Panc1 (cell line): Measurements from ENCODE around the gene TSR3. TPM values are rescaled to one million over a fixed set of nuclear protein-coding genes. Genes with fewer than 3 reads are reported as not detected.

ENCODE experiments used
- ATAC-seq: fragments of 200-7000 bp; cut with Tn5 transposase; 2 replicates; pipeline ENCODE4 v1.9.1; 2020; ENCODE audit warnings: mild to moderate bottlenecking, moderate library complexity
- BruUV-seq: library from RNA; stranded (reverse); fragments of 400-500 nt; replicated peaks from 2 replicates; lab custom pipeline; 2021; lab: Mats Ljungman, UMichigan
- CTCF ChIA-PET: fragments of 300-600 bp; sonication (Branson Sonifier 250); formaldehyde crosslinking; loops from one replicate; lab custom pipeline; 2022; ENCODE audit warnings: antibody characterized with exemption; lab: Charles Lee
- POLR2A ChIA-PET: fragments of 300-600 bp; sonication (Branson Sonifier 250); formaldehyde crosslinking; loops from one replicate; lab custom pipeline; 2022; ENCODE audit warnings: antibody characterized with exemption; lab: Charles Lee
- DNase-seq: peaks from one replicate; pipeline ENCODE4 v3.0.0-alpha.2; 2010; ENCODE audit warnings: low read depth, low spot score
- H3K27ac ChIP-seq: 2 replicates; pipeline ENCODE4 v1.5.1; 2011; ENCODE audit warnings: mild to moderate bottlenecking, low read length, inconsistent platforms
- H3K27me3 ChIP-seq: fragments of 200-500 bp; sonication (Bioruptor generic); 2 replicates; pipeline ENCODE4 v1.6.0; 2014; ENCODE audit warnings: low read length, inconsistent platforms; ENCODE audit not compliant: control insufficient read depth, insufficient read depth
- H3K36me3 ChIP-seq: fragments of 200-500 bp; sonication (Bioruptor generic); 2 replicates; pipeline ENCODE4 v1.5.1; 2014; ENCODE audit warnings: inconsistent platforms, mild to moderate bottlenecking, low read length, moderate library complexity; ENCODE audit not compliant: control insufficient read depth, insufficient read depth
- H3K4me1 ChIP-seq: 2 replicates; pipeline ENCODE4 v1.5.1; 2011; ENCODE audit warnings: inconsistent platforms, mild to moderate bottlenecking, low read length, moderate library complexity; ENCODE audit not compliant: control insufficient read depth, insufficient read depth
- H3K4me3 ChIP-seq, 2 experiments: 2 replicates each; pipeline ENCODE4 v1.5.1; 2011 to 2012; ENCODE audit warnings: low read depth in 2 of 2, low read length in 2 of 2, mild to moderate bottlenecking in 2 of 2, inconsistent platforms in 1 of 2, moderate library complexity in 1 of 2
- H3K9me3 ChIP-seq: fragments of 200-500 bp; sonication (Bioruptor generic); 2 replicates; pipeline ENCODE4 v1.5.1; 2014; ENCODE audit warnings: low read depth, mild to moderate bottlenecking, inconsistent platforms, low read length, moderate library complexity; ENCODE audit not compliant: control insufficient read depth, insufficient read depth
- POLR2AphosphoS5 ChIP-seq: IDR thresholded peaks from 2 replicates; pipeline ENCODE4 v1.6.1; 2012; ENCODE audit warnings: mild to moderate bottlenecking, low read depth, low read length, moderate library complexity
- SIN3A ChIP-seq: IDR thresholded peaks from 2 replicates; pipeline ENCODE4 v1.6.1; 2012; ENCODE audit warnings: low read depth, mild to moderate bottlenecking, low read length, moderate library complexity, borderline replicate concordance; ENCODE audit not compliant: insufficient read depth
- TCF7L2 ChIP-seq: IDR thresholded peaks from 2 replicates; pipeline ENCODE4 v1.6.1; 2011; ENCODE audit warnings: mild to moderate bottlenecking, low read depth, low read length, inconsistent platforms
- in situ Hi-C: cut with HindIII; loops from 2 replicates; pipeline ENCODE4 v1.10.0; 2016; ENCODE audit warnings: low sequenced_read_pairs, low pct_unique_long_range_greater_than_20kb
- intact Hi-C: fragments of 100-400 bp; cut with micrococcal nuclease; formaldehyde crosslinking; loops from one replicate; pipeline ENCODE4 v1.10.0; 2022; ENCODE audit not compliant: unreplicated experiment
- total RNA-seq: library from RNA; stranded (reverse); gene quantifications from one replicate; pipeline ENCODE4 v1.2.1, GENCODE V29; 2021; ENCODE audit not compliant: unreplicated experiment
- TF ChIP-seq, protein P1 (sequence below): fragments of 450-650 bp; IDR thresholded peaks from 2 replicates; pipeline ENCODE4 v1.5.1; 2017; ENCODE audit warnings: mild to moderate bottlenecking
- TF ChIP-seq, protein P2 (sequence below), 2 experiments: IDR thresholded peaks; 2 replicates each; pipeline ENCODE4 v1.6.1; 2011 to 2012; ENCODE audit warnings: low read depth in 2 of 2, control low read depth in 1 of 2, low read length in 1 of 2, mild to moderate bottlenecking in 1 of 2, moderate library complexity in 1 of 2; ENCODE audit not compliant: insufficient read depth in 1 of 2

TSR3 gene
- total RNA-seq, 1 experiment from 2014 or later: 89.7 TPM

DNA sequence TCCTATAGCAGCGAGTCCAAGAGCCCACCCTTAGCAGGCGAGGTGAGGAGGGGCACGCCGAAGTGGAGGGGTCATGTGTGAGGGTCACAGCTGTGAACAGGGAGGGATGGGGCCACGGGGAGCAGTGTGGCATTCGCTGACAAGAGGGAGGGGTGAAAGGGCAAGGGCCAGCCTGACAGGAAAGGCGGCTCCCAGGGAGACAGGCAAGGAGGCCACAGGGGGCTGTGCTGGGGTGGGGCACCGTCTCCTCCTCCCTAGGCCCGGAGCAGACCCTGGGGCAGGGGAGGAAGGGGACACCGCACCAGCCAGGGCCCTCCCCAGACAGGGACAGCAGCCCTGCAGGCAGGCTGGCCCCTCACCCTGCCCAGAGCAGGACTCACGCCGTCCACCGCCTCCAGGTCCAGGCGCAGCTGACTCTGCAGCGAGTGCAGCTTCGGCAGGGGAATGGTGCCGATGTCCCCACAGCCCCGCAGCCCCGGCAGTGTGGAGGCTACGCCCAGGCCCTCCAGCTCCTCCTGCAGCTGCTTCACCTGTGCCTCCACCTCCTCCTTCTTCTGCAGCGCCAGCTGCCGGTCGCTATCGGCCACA lies 15.1 kb upstream of the TSR3 start:
- H3K4me3 ChIP-seq: no peak overlapping the region
- in situ Hi-C loops (no loop called here), intact Hi-C loops (no loop called here)
- H3K36me3 ChIP-seq: peaks cover 6% of the 10 kb centered on the region
- ChIA-PET CTCF (no interaction called here), POLR2A (no interaction called here)
- no peaks in the 10 kb centered on the region for H3K9me3 ChIP-seq
- DNase-seq: no peak
- ATAC-seq: no peak
- no TSS peak for BruUV-seq
- TF ChIP-seq, protein P1, sequence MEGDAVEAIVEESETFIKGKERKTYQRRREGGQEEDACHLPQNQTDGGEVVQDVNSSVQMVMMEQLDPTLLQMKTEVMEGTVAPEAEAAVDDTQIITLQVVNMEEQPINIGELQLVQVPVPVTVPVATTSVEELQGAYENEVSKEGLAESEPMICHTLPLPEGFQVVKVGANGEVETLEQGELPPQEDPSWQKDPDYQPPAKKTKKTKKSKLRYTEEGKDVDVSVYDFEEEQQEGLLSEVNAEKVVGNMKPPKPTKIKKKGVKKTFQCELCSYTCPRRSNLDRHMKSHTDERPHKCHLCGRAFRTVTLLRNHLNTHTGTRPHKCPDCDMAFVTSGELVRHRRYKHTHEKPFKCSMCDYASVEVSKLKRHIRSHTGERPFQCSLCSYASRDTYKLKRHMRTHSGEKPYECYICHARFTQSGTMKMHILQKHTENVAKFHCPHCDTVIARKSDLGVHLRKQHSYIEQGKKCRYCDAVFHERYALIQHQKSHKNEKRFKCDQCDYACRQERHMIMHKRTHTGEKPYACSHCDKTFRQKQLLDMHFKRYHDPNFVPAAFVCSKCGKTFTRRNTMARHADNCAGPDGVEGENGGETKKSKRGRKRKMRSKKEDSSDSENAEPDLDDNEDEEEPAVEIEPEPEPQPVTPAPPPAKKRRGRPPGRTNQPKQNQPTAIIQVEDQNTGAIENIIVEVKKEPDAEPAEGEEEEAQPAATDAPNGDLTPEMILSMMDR: no peak
- TF ChIP-seq TCF7L2 (no peak), POLR2AphosphoS5 (no peak), SIN3A (no peak)
- H3K27me3 ChIP-seq: no peaks in the 10 kb centered on the region
- H3K27ac ChIP-seq: no peak overlapping the region
- H3K4me1 ChIP-seq: peaks cover 3% of the 10 kb centered on the region; the same call in 1 of the 2 replicates

DNA sequence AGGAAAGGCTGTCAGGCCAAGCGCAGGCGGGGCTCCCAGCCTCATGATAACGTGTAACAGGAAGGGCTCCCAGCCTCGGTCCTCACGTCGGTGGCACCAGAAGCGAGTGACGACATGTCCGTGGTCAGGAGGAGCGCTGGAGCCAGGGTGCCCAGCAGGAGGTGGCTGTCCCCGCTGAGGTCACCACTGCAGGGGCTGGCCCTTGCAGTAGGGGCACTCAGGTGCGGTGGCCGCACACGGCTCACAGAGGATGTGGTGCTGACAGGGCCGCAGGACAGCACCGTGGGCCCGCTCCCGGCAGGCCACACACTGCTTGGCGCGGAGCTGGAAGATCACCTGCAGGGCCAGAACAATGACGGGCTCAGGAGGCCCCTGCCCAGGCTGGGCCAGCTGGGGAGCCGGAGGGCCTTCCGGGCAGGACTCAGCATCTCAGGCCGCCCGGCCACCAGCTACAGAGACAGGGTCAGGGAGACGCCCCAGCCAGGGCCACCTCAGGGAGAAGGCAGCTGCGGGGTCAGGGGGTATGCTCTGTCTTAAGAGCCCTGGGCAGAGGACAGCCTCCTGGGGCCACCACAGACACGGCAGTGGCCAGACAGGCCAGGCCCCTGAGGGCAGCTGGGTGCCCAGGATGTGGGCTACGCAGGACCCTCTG lies 14.5 kb upstream of the TSR3 start:
- Histone ChIP-seq H3K4me1 (0 out of 2 replicates have a peak, but pooled peaks cover 3% of the 10 kb centered on the region), H3K4me3 (no peak overlapping the region), H3K36me3 (peaks cover 6% of the 10 kb centered on the region), H3K27ac (no peak overlapping the region), H3K27me3 (no peaks in the 10 kb centered on the region), H3K9me3 (no peaks in the 10 kb centered on the region)
- ATAC-seq (peak; percentile 20; the same call in 1 of the 2 replicates), DNase-seq (no peak)
- in situ Hi-C loops (no loop called here), intact Hi-C loops (no loop called here)
- ChIA-PET POLR2A (no interaction called here), CTCF (no interaction called here)
- TF ChIP-seq, protein P1: no peak
- TF ChIP-seq POLR2AphosphoS5 (no peak), SIN3A (no peak), TCF7L2 (no peak)
- TF ChIP-seq, protein P2, sequence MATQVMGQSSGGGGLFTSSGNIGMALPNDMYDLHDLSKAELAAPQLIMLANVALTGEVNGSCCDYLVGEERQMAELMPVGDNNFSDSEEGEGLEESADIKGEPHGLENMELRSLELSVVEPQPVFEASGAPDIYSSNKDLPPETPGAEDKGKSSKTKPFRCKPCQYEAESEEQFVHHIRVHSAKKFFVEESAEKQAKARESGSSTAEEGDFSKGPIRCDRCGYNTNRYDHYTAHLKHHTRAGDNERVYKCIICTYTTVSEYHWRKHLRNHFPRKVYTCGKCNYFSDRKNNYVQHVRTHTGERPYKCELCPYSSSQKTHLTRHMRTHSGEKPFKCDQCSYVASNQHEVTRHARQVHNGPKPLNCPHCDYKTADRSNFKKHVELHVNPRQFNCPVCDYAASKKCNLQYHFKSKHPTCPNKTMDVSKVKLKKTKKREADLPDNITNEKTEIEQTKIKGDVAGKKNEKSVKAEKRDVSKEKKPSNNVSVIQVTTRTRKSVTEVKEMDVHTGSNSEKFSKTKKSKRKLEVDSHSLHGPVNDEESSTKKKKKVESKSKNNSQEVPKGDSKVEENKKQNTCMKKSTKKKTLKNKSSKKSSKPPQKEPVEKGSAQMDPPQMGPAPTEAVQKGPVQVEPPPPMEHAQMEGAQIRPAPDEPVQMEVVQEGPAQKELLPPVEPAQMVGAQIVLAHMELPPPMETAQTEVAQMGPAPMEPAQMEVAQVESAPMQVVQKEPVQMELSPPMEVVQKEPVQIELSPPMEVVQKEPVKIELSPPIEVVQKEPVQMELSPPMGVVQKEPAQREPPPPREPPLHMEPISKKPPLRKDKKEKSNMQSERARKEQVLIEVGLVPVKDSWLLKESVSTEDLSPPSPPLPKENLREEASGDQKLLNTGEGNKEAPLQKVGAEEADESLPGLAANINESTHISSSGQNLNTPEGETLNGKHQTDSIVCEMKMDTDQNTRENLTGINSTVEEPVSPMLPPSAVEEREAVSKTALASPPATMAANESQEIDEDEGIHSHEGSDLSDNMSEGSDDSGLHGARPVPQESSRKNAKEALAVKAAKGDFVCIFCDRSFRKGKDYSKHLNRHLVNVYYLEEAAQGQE (IDR thresholded peaks at IDR 0.05; ENCODE audit: insufficient read depth in 1 of 2, low read depth in 2 of 2, low read length in 1 of 2): no peak
- BruUV-seq: no TSS peak
